ENCODE results near the gene PAPPA2.

GRCh38 chr1:176884286-176884685, 421.3 kb downstream of the PAPPA2 start:
- no peak for TF ChIP-seq CTCF (IDR thresholded peaks at IDR 0.05)
- TF ChIP-seq POLR2A (IDR thresholded peaks at IDR 0.05): no peak
- TF ChIP-seq POLR2AphosphoS5 (IDR thresholded peaks at IDR 0.05): no peak
